SKM-1 (cell line): Measurements from ENCODE around the gene DEFB129.
"Not testable (repeated sequence)": the region's sequence is repeated elsewhere in the genome, so short reads cannot be mapped to it uniquely, and the experiment has no call there.

Experiments
- DNase-seq: peaks from one replicate; lab custom pipeline; 2025; ENCODE audit not compliant: unreplicated experiment; lab: John Stamatoyannopoulos, UW

The DEFB129 gene

DNA sequence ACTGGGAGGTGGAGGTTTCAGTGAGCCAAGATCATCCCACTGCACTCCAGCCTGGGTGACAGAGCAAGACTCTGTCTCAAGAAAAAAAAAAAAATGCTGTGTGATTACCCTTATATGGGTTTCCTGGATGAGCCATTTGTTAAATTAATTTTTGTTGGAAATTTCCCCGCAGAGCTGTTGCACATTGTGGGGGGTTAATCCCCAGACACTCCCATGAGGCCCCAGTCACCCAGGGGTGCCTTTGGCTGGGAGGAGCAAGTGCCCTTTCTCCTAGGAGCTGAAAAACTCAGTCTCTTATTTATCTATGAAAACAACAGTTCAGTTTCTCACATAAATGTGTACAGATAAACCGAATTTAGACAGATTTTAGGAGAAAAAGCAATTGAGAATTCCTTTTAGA is 25.7 kb downstream of the DEFB129 start:
- DNase-seq: no peak

DNA sequence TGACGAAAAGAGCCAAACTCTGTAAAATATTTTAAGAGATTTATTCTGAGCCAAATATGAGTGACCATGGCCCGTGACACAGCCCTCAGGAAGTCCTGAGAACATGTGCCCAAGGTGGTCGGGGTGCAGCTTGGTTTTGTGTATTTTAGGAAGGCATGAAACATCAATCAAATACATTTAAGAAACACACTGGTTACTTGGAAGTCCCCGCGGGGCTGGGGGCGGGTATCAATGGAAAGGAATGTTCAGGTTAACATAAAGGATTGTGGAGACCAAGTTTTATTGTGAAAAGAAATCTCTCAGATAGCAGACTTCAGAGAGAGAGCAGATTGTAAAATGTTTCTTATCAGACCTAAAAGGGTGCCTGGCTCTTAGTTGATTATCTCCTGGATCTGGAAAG is 26.4 kb downstream of the DEFB129 start:
- not testable (repeated sequence) for DNase-seq

DNA sequence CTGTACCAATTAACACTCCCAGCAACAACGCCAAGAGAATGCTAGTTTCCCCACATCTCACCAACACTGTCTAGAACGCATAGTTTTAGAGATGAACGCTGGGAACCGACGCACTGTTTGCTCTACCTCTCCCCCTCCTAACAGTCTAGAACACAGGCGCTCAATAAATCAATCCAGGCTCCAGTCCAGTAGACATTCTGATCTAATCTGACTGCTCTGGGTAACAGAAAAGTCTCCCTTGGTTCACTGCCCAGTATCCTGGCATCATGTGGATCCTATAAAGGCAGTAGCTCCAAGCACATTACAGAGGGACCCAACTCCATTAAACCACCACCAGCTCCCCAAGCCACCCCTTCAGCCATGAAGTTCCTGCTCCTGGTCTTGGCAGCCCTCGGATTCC is 30.4 kb downstream of the DEFB129 start, which contains the start of gene DEFB132:
Gene DEFB132 (plus strand): TSS at position 306 of the 400 bp plus-strand sequence. CDS start 55 bp downstream, at position 361.
- DNase-seq: no peak

DNA sequence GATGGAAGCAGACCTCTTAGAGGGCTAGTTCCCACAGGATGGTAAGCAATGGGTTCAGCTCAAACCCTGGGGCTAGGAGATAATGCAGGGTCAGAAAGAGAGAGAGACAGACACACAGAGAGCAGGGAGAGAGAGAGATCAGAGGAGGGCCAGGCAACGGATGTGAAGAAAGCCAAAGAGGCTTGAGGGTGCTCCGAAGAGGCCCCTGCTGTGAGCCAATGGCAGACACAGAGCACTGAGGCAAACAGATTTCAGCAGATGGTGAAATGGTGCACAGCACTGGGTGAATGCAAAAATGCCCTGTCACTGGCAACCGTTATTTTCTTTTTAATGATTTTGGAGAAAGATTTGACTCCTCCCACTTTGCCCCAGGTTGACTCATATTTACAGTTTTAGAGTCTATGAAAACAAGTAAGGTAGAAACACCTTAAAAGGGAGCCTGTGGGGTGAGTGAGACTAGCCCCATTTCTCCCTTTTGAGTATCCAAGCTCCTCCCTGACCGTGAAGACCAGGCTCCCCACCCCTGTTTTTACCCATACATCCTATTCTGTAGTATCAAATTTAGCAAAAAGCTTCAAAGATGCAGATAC is 31.3 kb downstream of the DEFB129 start:
- no peak for DNase-seq

DNA sequence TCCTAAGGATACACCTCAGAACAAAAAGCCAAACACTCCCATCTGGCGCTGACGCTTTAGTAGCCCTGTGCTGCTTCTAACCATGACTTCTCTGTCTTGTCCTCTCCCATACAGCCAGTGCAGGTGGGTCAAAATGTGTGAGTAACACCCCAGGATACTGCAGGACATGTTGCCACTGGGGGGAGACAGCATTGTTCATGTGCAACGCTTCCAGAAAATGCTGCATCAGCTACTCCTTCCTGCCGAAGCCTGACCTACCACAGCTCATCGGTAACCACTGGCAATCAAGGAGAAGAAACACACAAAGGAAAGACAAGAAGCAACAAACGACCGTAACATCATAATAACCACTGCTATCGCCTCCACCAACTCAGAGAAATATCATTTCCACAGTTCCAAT is 31.9 kb downstream of the DEFB129 start:
- no peak for DNase-seq

DNA sequence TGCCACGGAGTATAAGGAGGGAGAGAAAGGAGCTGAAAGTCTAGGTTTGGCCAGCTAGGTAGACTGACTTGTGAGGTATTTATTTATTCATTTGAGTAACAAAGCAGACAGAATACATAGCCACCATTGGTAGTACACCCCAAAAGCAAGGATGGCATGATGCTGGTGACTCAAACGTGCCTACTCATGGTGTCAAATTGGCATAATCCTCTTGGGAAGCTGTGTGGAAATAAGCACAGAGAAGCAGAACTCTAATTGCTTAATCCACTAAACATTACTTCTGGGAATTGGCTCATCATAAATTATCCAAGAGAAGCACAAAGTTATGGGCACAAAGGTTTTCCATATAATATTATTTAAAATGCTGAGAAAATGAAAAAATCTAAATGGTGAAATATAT is 32.9 kb downstream of the DEFB129 start:
- DNase-seq: no peak

DNA sequence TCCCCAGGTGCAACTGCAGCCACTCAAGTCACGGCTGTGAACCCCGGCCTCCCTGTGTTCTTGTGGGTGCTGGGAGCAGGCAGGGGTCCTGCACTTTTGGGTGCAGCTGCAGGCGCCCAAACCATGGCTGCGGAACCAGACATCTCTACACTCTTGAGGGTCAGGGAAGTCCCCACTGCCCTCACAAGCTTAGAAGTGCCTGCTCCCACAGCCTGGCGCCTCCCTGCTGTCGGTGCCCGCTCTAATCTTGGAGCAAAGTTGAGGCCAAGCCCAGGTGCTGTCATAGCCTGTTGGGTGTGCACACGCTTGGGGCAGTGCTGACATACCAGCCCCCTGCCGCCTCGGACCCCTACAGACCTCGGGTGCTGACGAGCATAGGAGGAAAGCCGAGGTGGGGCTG is 36.6 kb downstream of the DEFB129 start:
- no peak for DNase-seq

DNA sequence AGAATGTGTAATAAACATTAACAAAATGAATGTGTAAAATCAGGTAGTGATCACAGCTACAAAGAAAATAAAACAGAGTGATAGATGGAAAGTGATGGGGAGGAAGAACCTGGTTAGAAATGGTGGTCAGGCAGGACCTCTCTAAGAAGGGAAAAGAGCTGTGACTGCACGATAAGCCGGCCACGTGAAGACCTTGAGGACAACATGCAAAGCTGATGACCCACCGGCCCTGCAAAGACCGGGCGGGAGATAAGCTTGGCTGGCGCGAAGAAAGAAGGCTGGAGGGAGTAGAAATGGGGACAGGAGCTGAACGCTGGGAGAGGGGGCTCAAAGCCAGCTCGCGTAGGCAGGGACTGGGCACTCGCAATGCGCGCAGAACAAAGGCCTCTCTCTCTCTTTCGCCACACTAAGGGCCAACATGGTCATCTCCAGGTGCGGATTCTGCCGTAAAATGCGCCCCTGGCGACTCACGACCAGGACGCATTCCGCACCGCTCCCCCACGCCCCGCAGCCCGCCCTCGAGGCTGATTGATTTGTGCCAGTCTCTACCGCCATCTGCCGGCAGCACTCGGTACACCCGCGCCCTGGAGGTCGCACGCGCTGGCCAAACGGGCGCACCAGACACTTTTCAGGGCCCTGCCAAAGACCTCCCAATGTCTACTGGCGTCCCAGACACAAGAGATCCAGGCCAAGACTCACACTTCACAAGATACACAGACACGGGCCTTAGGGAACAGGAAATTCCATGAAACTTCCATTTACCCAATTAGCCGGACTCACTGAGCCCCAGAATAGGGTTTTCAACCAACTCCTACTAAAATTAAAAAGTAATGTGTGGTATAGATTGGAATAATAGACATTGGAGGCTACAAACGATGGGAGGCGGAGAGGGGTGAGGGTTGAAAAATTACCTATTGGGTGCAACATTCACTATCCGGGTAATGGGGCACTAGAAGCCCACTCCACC is 39.8 kb downstream of the DEFB129 start:
- no peak for DNase-seq

DNA sequence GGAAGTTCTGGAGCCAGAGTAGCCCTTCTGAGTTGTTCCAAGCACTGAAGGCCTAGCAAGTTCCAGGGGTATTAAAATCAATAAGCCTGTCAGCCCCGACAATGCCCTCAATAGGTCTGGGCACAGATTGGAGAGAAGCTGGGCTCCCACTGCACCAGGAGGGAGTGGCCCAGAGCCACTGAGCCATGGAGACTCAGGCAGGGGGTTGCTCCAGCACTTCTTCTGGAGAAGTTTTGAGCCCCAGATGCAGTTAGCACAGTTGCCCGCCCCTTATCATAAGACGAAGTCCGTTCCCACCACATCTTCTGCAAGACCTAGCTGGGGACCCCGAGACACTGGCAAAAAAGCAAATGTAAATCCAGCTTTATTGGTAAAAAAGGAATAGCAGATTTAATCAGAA is 43.5 kb downstream of the DEFB129 start:
- DNase-seq: no peak

DNA sequence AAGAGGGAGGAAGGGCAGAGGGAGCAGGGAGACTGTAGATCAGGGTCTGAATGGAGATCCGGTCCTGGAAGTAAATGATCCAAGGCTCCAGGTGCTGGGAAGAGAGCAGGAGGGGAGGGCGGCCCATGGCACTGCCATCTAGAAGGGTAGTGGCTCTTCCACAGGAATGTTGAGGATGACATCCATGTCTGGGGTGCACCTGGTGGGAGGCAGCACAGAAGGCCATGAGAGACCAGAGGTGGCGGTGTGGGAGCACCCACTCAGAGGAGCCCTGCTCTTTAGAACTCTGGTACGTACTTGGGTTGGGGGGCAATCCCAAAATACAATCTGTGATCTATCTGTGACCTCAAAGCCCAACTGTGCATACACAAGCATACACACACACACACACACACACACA is 44.0 kb downstream of the DEFB129 start:
- no peak for DNase-seq

DNA sequence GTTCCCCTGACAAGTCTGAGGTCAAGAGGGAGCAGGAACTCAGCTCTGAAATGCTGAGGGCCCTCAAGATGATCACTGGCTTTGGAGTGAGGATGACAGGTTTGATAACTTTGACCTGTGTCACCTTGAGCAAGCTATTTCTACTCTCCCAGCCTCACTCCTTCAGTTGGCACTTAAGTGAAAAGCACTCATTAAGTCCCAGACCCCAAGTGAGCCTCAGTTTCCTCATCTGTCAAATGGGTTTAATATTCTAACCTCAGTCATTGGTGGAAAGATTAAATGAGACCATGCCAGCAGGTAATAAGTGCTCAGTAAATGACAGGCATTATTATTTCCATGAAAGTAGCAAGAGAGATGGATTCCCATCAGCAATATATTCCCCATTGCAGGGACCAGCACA is 44.5 kb downstream of the DEFB129 start:
- DNase-seq: no peak

DNA sequence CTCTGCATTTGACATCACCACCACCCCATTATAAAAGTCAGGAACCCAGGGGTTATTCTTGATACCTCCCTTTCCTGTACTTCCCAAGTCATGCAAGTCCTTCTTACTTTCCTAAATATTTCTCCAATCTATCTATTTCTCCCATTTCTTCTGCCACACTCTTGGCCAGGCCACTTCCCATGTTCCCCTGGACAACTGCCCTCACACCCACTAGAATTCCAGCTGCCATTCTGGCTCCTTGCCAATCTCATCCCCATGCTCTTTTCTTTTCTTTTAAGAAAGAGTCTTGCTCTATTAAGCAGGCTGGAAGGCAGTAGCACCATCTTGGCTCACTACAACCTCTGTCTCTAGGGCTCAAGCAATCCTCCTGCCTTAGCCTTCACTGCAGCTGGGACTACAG is 45.7 kb downstream of the DEFB129 start:
- DNase-seq: no peak

DNA sequence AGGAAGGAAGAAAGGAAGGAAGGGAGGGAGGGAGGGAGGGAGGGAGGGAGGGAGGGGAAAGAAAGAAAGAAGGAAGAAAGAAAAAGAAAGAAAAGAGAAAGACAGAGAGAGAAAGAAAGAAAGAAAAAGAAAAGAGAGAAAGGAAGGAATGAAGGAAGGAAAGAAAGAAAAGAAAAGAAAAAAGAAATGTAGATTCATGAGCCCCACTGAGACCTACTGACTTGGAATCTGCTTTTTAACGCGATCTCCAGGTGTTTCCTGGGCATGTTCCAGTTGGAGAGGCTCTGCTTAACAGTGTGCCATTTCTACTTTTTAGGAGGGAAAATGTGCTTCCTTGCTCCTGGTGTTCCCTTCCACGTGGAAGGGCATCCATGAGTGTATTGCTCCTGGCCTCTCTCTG is 46.8 kb downstream of the DEFB129 start:
- no peak for DNase-seq

DNA sequence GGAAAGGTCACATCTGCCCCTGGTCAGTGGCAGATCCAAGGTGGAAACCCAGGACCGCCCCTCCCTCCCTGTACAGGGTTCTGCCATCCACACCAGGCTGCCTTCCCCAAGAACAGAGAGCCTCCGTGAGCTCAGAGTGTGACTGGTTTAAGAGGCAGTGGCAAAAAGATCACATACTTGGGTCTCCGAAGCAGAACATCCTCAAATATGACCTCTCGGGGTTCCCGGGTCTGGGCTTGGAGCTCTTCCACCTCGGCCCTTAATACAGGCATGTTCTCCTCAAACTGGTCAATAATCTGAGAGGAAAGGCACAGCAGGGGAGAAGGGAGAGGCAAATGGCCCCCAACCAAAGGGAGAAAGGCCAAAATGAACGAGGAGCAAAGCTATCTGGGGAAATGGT is 48.7 kb downstream of the DEFB129 start:
- DNase-seq: no peak

DNA sequence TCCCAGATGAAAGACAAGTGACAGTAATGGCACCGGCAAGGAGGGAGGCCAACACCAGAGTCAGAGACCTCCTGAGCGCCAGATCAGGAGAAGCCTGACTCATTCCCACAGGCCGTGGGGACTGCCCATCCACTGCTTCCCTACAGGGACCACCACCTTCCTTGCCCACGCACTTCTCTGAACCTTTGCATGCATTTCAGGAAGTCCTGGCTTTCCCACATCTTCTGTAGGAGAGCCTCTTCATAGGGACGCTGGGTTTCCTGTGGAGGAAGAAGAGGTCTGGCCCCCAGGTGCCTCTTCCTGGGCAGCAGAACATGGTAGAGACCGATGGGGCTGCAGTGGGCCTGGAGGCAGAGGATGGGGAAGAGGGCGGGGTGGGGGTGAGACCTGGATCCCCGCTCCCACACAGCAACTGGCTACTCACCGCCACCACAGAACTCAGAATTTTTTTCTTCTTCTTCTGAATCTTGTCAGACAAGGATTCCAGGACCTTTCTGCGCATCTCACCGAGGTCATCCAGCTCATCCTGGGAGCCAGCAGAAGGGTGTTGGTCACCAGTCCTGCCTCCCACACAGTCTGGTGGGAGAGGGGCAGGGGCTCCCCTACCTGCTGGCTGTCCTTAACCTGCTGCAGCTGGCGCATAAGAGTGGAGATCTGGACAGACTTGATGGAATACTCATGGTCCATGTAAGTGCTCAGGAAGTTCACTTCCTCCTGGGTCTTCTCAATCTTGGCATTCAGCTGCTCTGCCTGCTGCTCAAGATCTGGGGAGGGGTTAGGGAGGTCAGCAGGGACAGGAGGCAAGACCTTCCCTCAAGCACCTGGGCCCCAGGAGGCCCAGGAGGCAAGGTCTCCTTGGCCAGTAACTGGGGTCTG is 49.8 kb downstream of the DEFB129 start:
- DNase-seq: no peak

DNA sequence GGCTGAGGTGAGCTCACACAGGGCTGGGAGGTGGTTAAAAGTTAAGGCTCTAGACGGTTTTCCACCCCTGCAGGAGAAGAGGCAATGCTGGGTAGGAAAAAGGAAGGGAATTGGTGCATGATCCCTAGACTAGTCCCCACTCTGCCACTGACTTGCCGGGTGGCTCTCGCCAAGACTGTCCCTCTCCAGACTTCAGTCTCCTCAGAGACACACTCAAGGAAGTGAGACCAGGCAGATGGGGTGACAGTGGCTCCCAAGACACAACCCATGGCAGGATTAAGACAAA is 50.4 kb downstream of the DEFB129 start:
- no peak for DNase-seq

DNA sequence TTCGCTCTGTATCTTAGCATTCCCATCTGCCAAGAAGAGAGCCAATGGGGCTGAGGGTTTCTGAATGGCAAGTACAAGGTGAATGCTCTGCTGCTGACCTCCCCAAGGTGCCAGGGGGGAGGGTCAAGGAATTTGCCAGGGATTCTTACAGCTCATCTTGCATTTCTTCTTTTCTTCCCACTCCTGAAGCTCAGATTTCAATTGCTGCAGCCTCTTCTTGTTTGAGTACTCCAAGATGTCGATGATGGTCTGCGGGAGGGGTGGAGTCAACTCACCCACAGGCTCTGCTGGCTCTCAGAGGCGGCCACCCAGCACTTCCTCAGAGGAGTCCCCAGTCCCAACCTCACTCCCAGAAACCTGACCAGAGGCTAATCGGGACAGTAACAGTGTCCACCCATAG is 51.1 kb downstream of the DEFB129 start:
- DNase-seq: no peak

DNA sequence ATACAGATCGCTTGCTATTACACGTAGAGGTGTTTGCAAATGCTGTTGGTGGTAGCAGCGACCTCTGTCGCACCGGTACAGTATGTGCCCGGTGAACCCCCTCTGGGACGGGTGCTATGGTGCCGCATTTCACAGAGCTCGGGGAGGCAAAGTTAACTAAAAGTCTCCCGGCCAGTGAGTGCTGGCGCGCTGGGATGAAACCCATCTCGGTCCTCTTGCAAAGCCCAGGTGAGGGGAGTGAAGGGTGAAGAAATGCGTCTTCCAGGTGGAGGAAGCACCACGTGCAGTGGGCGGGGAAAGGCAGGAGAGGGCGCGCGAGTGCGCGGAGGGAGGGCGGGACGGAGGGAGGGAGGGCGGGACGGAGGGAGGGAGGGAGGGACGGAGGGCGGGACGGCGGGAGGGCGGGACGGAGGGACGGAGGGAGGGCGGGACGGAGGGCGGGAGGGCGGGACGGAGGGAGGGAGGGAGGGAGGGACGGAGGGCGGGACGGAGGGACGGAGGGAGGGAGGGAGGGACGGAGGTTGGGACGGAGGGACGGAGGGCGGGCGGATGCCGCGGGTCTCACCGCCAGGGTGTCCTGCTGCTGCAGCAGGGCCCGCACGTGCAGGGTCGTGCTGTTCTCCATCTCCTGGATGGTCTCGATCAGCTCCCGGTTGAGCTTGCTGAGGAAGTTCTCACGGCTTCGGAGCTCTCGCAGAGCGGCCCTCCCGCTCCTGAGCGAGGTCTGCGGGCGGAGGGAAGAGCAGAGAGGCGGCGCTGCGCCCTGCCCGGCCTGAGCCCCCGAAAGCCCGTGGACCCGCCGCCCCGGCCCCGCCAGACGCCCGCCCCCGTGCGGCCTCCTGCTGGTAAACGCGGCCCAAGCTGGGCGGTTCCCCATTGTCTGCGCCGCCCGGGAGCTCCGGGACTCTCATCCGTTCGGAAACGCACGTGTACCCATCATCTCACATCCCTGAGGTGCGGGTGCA is 51.8 kb downstream of the DEFB129 start:
- no peak for DNase-seq
